ENCODE results near the gene TCEANC.
A peak's percentile ranks its signal among the peaks of the same experiment; 100 is the strongest.
"Not testable (repeated sequence)": the region's sequence is repeated elsewhere in the genome, so short reads cannot be mapped to it uniquely, and the experiment has no call there.

The TCEANC gene

GRCh38 chrX:13676885-13677284 lies 23.9 kb downstream of the TCEANC start:
- H3K4me1 ChIP-seq (ENCODE audit: control insufficient read depth, insufficient read depth, low read length) = no peaks in the 10 kb centered on the region
- no peak overlapping the region for H3K4me3 ChIP-seq (ENCODE audit: low read depth, low read length)
- no peak overlapping the region for H3K9ac ChIP-seq (ENCODE audit: low read length)
- no peak overlapping the region for H3K27ac ChIP-seq (ENCODE audit: low read depth, low read length)
- H3K9me3 ChIP-seq (ENCODE audit: control insufficient read depth, insufficient read depth, low read depth, low read length) = no peaks in the 10 kb centered on the region
- no peaks in the 10 kb centered on the region for H3K27me3 ChIP-seq (ENCODE audit: control insufficient read depth, insufficient read depth, low read length)
- no peaks in the 10 kb centered on the region for H3K36me3 ChIP-seq (ENCODE audit: control insufficient read depth, insufficient read depth, low read length)

GRCh38 chrX:13679700-13680099 lies 26.8 kb downstream of the TCEANC start:
- not testable (repeated sequence) for H3K27ac ChIP-seq (ENCODE audit: low read depth, low read length); H3K36me3 ChIP-seq (ENCODE audit: control insufficient read depth, insufficient read depth, low read length); H3K4me1 ChIP-seq (ENCODE audit: control insufficient read depth, insufficient read depth, low read length); H3K4me3 ChIP-seq (ENCODE audit: low read depth, low read length); H3K9me3 ChIP-seq (ENCODE audit: control insufficient read depth, insufficient read depth, low read depth, low read length); H3K9ac ChIP-seq (ENCODE audit: low read length); H3K27me3 ChIP-seq (ENCODE audit: control insufficient read depth, insufficient read depth, low read length)

- no peaks in the 10 kb centered on the region; the same call in 1 of the 2 replicates for H3K27me3 ChIP-seq (ENCODE audit: control insufficient read depth, insufficient read depth, low read length)
- H3K4me3 ChIP-seq (ENCODE audit: low read depth, low read length) = no peak overlapping the region
- no peaks in the 10 kb centered on the region for H3K36me3 ChIP-seq (ENCODE audit: control insufficient read depth, insufficient read depth, low read length)
- no peak overlapping the region for H3K9ac ChIP-seq (ENCODE audit: low read length)
- H3K4me1 ChIP-seq (ENCODE audit: control insufficient read depth, insufficient read depth, low read length) = no peaks in the 10 kb centered on the region
- no peaks in the 10 kb centered on the region for H3K9me3 ChIP-seq (ENCODE audit: control insufficient read depth, insufficient read depth, low read depth, low read length)
- H3K27ac ChIP-seq (ENCODE audit: low read depth, low read length) = no peak overlapping the region
Measured at GRCh38 chrX:13681595-13681994, 28.7 kb downstream of the TCEANC start.

GRCh38 chrX:13684361-13684760 lies 31.4 kb downstream of the TCEANC start:
- Histone ChIP-seq H3K9me3 (ENCODE audit: control insufficient read depth, insufficient read depth, low read depth, low read length) (no peaks in the 10 kb centered on the region), H3K4me3 (ENCODE audit: low read depth, low read length) (no peak overlapping the region), H3K4me1 (ENCODE audit: control insufficient read depth, insufficient read depth, low read length) (no peaks in the 10 kb centered on the region), H3K9ac (ENCODE audit: low read length) (no peak overlapping the region), H3K27me3 (ENCODE audit: control insufficient read depth, insufficient read depth, low read length) (peaks cover 19% of the 10 kb centered on the region), H3K36me3 (ENCODE audit: control insufficient read depth, insufficient read depth, low read length) (no peaks in the 10 kb centered on the region), H3K27ac (ENCODE audit: low read depth, low read length) (no peak overlapping the region)

- H3K4me3 ChIP-seq (ENCODE audit: low read depth, low read length) = no peak overlapping the region
- H3K9ac ChIP-seq (ENCODE audit: low read length) = no peak overlapping the region
- H3K4me1 ChIP-seq (ENCODE audit: control insufficient read depth, insufficient read depth, low read length) = peaks cover 1% of the 10 kb centered on the region; the same call in 1 of the 2 replicates
- H3K36me3 ChIP-seq (ENCODE audit: control insufficient read depth, insufficient read depth, low read length) = no peaks in the 10 kb centered on the region
- no peaks in the 10 kb centered on the region for H3K9me3 ChIP-seq (ENCODE audit: control insufficient read depth, insufficient read depth, low read depth, low read length)
- H3K27ac ChIP-seq (ENCODE audit: low read depth, low read length) = no peak overlapping the region
- H3K27me3 ChIP-seq (ENCODE audit: control insufficient read depth, insufficient read depth, low read length) = peaks cover 19% of the 10 kb centered on the region
Measured at GRCh38 chrX:13685126-13685763, 32.3 kb downstream of the TCEANC start.

GRCh38 chrX:13687203-13687602 lies 34.3 kb downstream of the TCEANC start:
- no peak overlapping the region for H3K4me3 ChIP-seq (ENCODE audit: low read depth, low read length)
- H3K27ac ChIP-seq (ENCODE audit: low read depth, low read length) = no peak overlapping the region
- no peaks in the 10 kb centered on the region for H3K9me3 ChIP-seq (ENCODE audit: control insufficient read depth, insufficient read depth, low read depth, low read length)
- no peak overlapping the region for H3K9ac ChIP-seq (ENCODE audit: low read length)
- H3K36me3 ChIP-seq (ENCODE audit: control insufficient read depth, insufficient read depth, low read length) = no peaks in the 10 kb centered on the region
- H3K27me3 ChIP-seq (ENCODE audit: control insufficient read depth, insufficient read depth, low read length) = peaks cover 19% of the 10 kb centered on the region
- H3K4me1 ChIP-seq (ENCODE audit: control insufficient read depth, insufficient read depth, low read length) = peaks cover 12% of the 10 kb centered on the region

GRCh38 chrX:13688384-13688957 lies 35.5 kb downstream of the TCEANC start:
- Histone ChIP-seq H3K4me1 (ENCODE audit: control insufficient read depth, insufficient read depth, low read length) (peaks cover 24% of the 10 kb centered on the region), H3K9ac (ENCODE audit: low read length) (peak overlapping the region; percentile 57), H3K27ac (ENCODE audit: low read depth, low read length) (no peak overlapping the region), H3K27me3 (ENCODE audit: control insufficient read depth, insufficient read depth, low read length) (peaks cover 19% of the 10 kb centered on the region), H3K36me3 (ENCODE audit: control insufficient read depth, insufficient read depth, low read length) (no peaks in the 10 kb centered on the region), H3K4me3 (ENCODE audit: low read depth, low read length) (peak overlapping the region; percentile 94), H3K9me3 (ENCODE audit: control insufficient read depth, insufficient read depth, low read depth, low read length) (no peaks in the 10 kb centered on the region)

- H3K9me3 ChIP-seq (ENCODE audit: control insufficient read depth, insufficient read depth, low read depth, low read length) = no peaks in the 10 kb centered on the region
- H3K36me3 ChIP-seq (ENCODE audit: control insufficient read depth, insufficient read depth, low read length) = no peaks in the 10 kb centered on the region
- peaks cover 19% of the 10 kb centered on the region for H3K27me3 ChIP-seq (ENCODE audit: control insufficient read depth, insufficient read depth, low read length)
- H3K27ac ChIP-seq (ENCODE audit: low read depth, low read length) = peak within 1 kb of the TSS; percentile 90
- H3K4me3 ChIP-seq (ENCODE audit: low read depth, low read length) = peak within 1 kb of the TSS; percentile 94
- H3K9ac ChIP-seq (ENCODE audit: low read length) = peak within 1 kb of the TSS; percentile 87
- H3K4me1 ChIP-seq (ENCODE audit: control insufficient read depth, insufficient read depth, low read length) = peaks cover 31% of the 10 kb centered on the region
Measured at GRCh38 chrX:13688958-13689740, 36.2 kb downstream of the TCEANC start, which contains the start of gene RAB9A. Gene RAB9A, plus strand, starts transcription at chrX:13689128. Its CDS starts 19,619 bp downstream, at chrX:13708747.

- peaks cover 19% of the 10 kb centered on the region for H3K27me3 ChIP-seq (ENCODE audit: control insufficient read depth, insufficient read depth, low read length)
- no peaks in the 10 kb centered on the region for H3K9me3 ChIP-seq (ENCODE audit: control insufficient read depth, insufficient read depth, low read depth, low read length)
- peak overlapping the region; percentile 94 for H3K4me3 ChIP-seq (ENCODE audit: low read depth, low read length)
- peak overlapping the region; percentile 90; the same call in 1 of the 2 replicates for H3K27ac ChIP-seq (ENCODE audit: low read depth, low read length)
- peaks cover 37% of the 10 kb centered on the region for H3K4me1 ChIP-seq (ENCODE audit: control insufficient read depth, insufficient read depth, low read length)
- no peaks in the 10 kb centered on the region for H3K36me3 ChIP-seq (ENCODE audit: control insufficient read depth, insufficient read depth, low read length)
- peak overlapping the region; percentile 87 for H3K9ac ChIP-seq (ENCODE audit: low read length)
Measured at GRCh38 chrX:13689741-13690211, 36.8 kb downstream of the TCEANC start.

GRCh38 chrX:13690836-13691235 lies 37.9 kb downstream of the TCEANC start:
- no peak overlapping the region for H3K9ac ChIP-seq (ENCODE audit: low read length)
- peak overlapping the region; percentile 94 for H3K4me3 ChIP-seq (ENCODE audit: low read depth, low read length)
- no peaks in the 10 kb centered on the region for H3K9me3 ChIP-seq (ENCODE audit: control insufficient read depth, insufficient read depth, low read depth, low read length)
- H3K4me1 ChIP-seq (ENCODE audit: control insufficient read depth, insufficient read depth, low read length) = peaks cover 41% of the 10 kb centered on the region
- no peak overlapping the region for H3K27ac ChIP-seq (ENCODE audit: low read depth, low read length)
- peaks cover 3% of the 10 kb centered on the region; the same call in 1 of the 2 replicates for H3K36me3 ChIP-seq (ENCODE audit: control insufficient read depth, insufficient read depth, low read length)
- peaks cover 19% of the 10 kb centered on the region for H3K27me3 ChIP-seq (ENCODE audit: control insufficient read depth, insufficient read depth, low read length)
